NCI-H2227 (cell line): ENCODE results near the gene EXOC3L2.
"Not testable (repeated sequence)": the region's sequence is repeated elsewhere in the genome, so short reads cannot be mapped to it uniquely, and the experiment has no call there.

Source experiments
- DNase-seq: peaks from one replicate; lab custom pipeline; 2025; ENCODE audit not compliant: unreplicated experiment; lab: John Stamatoyannopoulos, UW

The EXOC3L2 gene

GRCh38 chr19:45245334-45245787 lies at the start of gene EXOC3L2:
EXOC3L2 (minus strand) TSS chr19:45245407; CDS start chr19:45239045, 6,362 bp downstream.
- DNase-seq, result no peak

GRCh38 chr19:45294291-45295029 lies 49.3 kb upstream of the EXOC3L2 start:
- no peak for DNase-seq

GRCh38 chr19:45293682-45294081 lies 48.5 kb upstream of the EXOC3L2 start:
- DNase-seq, result no peak

GRCh38 chr19:45291834-45292233 lies 46.6 kb upstream of the EXOC3L2 start:
- no peak for DNase-seq

- DNase-seq, result no peak
Measured at GRCh38 chr19:45290381-45290931, 45.2 kb upstream of the EXOC3L2 start.

- DNase-seq, result no peak
Measured at GRCh38 chr19:45283443-45284033, 38.3 kb upstream of the EXOC3L2 start.

- no peak for DNase-seq
Measured at GRCh38 chr19:45280471-45280961, 35.3 kb upstream of the EXOC3L2 start.

GRCh38 chr19:45279587-45280192 lies 34.5 kb upstream of the EXOC3L2 start:
- DNase-seq, result no peak

GRCh38 chr19:45278087-45278486 lies 32.9 kb upstream of the EXOC3L2 start:
- no peak for DNase-seq

- DNase-seq, result peak; percentile 66
Measured at GRCh38 chr19:45276284-45276687, 31.1 kb upstream of the EXOC3L2 start.

- peak; percentile 60 for DNase-seq
Measured at GRCh38 chr19:45275370-45275971, 30.3 kb upstream of the EXOC3L2 start.

- DNase-seq, result no peak
Measured at GRCh38 chr19:45273521-45273855, 28.3 kb upstream of the EXOC3L2 start.

GRCh38 chr19:45271735-45272108 lies 26.5 kb upstream of the EXOC3L2 start:
- no peak for DNase-seq

GRCh38 chr19:45271098-45271734 lies 26.0 kb upstream of the EXOC3L2 start:
- DNase-seq, result no peak

- DNase-seq, result not testable (repeated sequence)
Measured at GRCh38 chr19:45269939-45270338, 24.7 kb upstream of the EXOC3L2 start.

- no peak for DNase-seq
Measured at GRCh38 chr19:45267296-45267695, 22.1 kb upstream of the EXOC3L2 start.

GRCh38 chr19:45265375-45265774 lies 20.2 kb upstream of the EXOC3L2 start:
- DNase-seq, result no peak

- no peak for DNase-seq
Measured at GRCh38 chr19:45264781-45265317, 19.6 kb upstream of the EXOC3L2 start.

GRCh38 chr19:45263013-45263412 lies 17.8 kb upstream of the EXOC3L2 start:
- no peak for DNase-seq

GRCh38 chr19:45262570-45262969 lies 17.4 kb upstream of the EXOC3L2 start:
- DNase-seq, result no peak

- no peak for DNase-seq
Measured at GRCh38 chr19:45258862-45259261, 13.7 kb upstream of the EXOC3L2 start.
